ENCODE data around the gene FDXR.
A peak's percentile ranks its signal among the peaks of the same experiment; 100 is the strongest.
"Not testable (repeated sequence)": the region's sequence is repeated elsewhere in the genome, so short reads cannot be mapped to it uniquely, and the experiment has no call there.

FDXR gene

DNA sequence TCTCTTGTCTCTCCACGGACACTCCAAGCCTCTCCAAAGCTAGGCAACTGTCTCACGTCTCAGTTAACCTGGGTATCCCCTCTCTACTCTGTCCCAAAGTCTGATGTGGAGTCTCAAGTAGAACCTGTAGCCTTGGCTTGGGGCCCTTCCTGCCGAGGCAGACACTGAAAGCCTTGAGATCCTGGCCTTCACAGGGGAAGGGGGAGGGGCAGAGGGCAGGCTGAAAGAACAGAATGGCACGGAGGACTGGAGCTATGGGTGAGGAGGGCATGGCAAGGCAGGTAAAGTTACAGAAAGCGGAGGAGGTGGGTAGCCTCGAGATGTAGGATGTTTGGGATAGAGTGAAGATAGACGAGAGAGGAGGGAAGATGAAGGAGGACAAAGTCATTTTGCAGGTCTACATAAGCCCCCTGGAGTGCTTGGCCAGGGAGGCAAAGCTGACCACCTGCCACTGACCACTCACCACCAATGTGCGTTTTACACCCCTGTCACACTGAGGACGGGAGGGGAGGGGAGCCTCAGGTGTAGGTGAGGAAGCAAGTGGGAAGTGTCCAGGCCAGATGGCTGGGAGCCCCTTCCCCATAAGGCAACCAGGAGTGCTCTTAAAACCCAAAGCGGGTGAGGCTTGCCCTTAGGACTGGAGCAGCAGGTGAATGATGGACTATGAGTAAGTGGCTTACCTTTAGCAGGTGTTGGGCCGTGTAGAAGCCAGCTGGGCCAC, 1.3 kb downstream of the FDXR start:
- no peak for DNase-seq (ENCODE audit: low read depth)

DNA sequence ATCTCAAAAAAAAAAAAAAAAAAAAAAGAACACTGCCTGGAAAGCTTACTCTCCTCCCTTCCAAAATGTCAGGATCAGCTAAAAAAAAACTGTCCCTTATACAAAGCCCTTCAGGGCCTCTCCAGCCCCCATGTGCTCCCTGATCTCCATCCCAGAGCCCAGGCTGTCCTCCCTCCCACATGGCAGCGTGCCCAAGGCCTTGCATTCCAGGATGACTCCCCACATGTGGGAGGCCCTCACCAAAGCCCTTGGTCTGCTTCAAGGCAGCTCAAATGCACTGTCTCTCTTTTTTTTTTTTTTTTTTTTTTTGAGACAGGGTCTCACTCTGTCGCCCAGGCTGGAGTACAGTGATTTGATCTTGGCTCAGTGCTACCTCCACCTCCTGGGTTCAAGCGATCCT, 2.3 kb downstream of the FDXR start:
- no peak for DNase-seq (ENCODE audit: low read depth)

DNA sequence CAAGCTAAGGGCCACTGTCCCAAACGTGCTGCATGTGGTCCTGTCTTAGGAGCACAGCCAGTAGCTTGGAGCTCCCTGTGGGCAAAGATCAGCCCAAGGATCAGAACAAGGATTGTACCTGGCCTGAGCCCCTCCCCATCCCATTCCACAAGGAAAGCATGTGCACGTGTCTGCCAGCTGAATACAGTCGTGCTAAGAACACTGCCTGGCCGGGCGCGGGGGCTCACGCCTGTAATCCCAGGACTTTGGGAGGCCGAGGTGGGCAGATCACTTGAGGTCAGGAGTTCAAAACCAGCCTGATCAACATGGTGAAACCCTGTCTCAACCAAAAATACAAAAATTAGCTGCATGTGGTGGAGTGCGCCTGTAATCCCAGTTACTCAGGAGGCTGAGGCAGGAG, 2.8 kb downstream of the FDXR start:
- DNase-seq (ENCODE audit: low read depth), result not testable (repeated sequence)

DNA sequence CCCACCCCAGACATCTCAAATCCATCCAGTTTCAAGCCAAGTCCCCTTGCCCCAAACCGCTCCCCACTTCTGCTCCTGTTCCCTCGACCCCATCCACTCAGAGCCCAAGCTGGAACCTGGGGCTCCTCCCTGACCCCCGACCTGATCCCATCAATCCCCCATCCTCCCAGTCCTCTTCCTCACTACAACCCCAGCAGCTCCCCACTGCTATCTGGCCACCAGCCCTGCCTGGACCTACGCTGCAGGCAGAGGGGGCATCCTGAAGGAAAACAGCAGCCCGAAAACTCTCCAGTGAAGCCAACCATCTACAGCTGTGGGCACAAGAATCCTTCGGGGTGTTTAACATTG, 3.9 kb downstream of the FDXR start:
- no peak for DNase-seq (ENCODE audit: low read depth)

DNA sequence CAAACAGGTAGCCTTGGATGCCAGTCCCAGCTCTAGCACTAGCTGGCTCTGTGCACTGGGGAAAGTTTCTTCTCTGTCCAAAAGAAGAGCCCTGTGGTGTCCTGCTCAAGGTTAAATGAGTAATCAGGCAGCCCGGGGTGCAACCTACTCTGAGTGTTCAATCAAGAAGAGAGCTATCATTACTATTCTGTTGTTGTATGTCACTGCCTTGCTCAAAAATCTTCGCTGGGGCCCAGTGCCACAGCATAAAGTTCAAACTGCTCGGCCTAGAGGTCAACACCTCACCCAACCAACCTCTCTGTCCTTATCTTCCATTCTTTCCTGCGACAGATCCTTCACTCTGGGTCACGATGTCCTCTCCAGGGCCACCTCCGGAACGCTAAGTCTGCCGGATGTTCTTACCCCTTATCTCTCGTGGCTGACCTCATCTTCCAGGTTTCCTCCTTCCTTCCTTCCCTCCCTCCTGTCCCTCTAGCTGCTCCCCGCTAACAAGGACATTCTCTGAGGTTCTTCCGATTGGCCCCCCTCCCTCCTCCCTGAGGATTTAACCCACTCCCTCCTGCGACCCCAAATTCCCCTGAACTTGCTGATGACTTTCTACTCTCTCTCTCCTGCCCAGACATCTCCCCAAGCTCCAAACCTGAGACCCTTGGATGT, 4.4 kb downstream of the FDXR start:
- DNase-seq (ENCODE audit: low read depth), result no peak

DNA sequence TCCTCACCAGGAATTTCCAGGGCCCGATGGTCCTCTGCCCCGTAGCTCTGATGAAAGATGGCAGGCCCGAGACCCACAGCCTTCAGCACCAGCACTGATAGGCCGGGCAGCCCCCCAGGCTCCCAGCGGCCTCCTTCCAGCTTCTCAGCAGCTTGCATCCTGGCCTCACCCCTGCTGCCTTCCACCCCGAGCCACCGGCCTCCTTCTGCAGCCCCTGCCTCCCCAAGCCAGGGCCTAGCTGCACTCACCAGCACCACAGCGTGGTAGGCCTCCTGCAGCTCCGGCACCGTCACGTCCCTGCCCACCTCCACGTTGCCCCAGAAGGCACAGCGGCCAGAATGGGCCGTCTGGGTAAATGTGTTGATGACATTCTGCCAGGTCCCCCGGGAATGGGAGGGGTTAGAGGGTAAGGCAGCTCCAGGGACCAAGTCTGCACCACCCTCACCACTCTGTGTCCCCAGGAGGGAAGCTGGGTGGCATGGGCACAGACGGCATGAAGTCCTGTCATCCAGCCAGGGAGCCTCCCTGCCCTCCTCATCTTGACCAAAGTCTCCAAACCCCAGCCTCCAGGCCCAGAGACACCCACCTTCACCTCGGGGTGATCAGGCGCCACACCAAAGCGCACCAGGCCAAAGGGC, 6.5 kb downstream of the FDXR start:
- no peak for DNase-seq (ENCODE audit: low read depth)

- DNase-seq (ENCODE audit: low read depth), result no peak
Observed at GRCh38 chr17:74865504-74866197, 7.1 kb downstream of the FDXR start.

- peak; percentile 45 for DNase-seq (ENCODE audit: low read depth)
Observed at GRCh38 chr17:74864866-74865395, 7.9 kb downstream of the FDXR start.

DNA sequence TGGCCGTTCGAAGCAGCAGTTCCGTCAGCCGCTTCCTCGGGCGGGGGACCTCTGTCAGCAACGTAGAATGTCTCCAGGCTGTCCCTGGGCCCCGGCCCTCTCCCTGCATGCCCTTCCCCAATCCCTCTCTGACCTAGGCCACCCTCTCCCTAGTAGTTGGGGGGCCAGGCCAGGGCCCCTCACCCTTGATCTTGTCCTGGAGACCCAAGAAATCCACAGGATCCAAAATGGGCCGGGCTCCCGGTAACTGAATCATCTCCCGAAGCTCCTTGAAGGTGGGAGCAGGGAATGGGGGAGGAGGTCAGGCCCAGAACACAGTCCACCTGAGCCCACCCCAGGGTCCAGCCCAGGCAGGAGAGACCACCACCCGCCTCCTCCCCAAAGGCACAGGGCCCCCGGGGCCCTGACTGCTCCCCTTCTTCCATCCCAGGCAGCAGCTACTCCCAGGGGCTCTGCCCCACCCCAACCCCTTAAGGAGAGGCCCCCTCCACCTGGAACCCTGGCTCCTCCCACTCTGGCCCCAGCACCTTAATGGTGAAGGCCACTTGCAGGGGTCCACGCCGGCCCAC, 8.4 kb downstream of the FDXR start:
- DNase-seq (ENCODE audit: low read depth), result no peak

DNA sequence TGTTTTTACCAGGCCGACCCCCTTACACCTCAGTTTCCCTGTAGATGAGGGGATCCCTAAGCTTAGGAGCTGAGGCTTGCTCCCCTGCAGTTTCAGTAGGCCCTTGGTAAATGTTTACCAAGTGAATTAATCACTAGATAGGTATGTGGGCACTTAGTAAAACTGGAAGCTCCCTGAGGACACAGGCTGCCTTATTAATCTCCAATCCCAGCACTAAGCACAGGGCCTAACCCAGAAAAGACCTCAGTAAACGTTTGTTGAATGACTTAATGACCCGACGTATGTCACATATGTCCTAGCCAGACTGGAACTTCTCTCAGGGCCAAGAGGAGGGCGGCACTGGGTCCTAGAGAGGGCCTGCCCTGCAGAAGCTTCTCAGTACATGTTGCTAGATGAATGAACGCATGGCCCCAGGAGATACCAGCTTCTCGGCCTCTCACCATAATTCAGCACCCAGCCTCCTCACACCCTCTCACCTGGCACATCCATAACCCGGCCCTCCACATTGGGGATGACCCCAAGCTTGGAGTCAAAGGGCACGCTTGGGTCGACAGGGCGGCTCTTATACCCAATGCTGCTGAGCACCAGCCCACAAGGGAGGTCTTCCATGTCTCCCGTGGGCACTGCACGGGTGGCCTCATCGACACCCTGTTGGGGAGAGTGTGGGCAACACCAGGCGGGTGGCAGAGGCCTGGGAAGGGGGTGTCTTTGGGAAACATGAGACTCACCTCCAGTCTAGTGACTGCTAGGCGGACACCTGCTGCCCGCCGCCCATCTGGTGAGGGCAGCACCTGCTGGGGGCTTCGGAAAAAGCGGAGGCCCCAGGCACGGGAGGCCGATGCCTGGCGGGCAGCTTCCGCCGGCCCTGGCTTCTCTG, 9.1 kb downstream of the FDXR start:
- no peak for DNase-seq (ENCODE audit: low read depth)

DNA sequence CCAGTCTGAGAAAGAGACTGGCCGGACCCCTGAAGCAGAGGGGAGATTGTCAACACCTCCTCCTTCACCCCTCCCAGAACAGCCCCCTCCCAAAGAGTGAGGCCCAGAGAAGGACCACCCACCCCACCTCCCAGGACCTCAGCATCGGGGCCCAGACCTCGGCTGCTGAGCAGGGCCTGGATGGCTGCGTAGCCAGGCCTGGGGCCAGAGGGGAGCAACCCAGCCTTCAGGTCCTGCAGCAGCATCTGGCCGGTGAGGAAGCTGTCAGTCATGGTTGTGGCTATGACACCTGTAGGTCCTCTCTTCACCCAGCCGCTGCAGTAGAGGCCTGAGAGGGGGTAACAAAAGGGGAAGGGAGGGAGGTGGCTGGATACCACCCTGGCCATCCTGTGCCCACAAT, 9.9 kb downstream of the FDXR start:
- DNase-seq (ENCODE audit: low read depth), result no peak

DNA sequence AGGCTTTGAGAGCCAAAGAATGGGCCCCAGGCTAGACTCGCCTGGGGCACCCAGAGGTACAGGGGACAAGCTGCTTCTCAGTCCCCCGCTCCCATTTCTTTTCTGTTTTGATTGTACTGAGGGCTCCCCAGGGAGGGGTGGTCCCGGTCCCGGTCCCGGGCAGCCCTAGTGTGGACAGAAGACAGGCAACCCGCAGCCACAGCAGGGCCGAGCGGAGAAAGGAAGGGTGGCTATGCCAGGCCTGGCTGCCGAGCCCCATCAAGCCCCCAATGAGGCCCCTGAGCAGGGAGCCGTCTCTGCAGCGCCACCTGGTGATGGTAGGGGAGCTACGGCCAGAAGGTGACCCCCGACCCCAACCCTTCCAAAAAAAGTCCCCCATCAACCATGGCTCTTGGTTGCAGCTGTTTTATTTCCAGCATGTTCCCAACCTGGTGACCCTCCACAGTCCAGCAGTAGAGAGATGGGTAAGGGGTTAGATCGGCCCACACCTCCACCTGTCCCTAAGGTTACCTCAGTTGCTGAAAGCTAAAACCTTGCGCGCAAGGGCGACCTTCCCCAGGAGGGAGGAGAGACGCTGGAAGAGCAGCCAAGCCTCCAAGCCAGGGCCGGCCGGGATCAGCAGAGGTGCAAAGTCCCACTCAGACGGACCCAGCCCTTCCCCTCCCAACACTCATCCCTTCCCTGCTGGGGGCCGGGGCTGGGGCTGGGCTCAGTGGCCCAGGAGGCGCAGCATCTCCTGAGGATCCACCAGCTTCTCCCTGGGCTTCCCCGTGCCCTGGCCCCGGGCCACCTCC, 10.5 kb downstream of the FDXR start:
- peak; percentile 33 for DNase-seq (ENCODE audit: low read depth)

- DNase-seq (ENCODE audit: low read depth), result no peak
Observed at GRCh38 chr17:74861662-74862107, 11.1 kb downstream of the FDXR start.

DNA sequence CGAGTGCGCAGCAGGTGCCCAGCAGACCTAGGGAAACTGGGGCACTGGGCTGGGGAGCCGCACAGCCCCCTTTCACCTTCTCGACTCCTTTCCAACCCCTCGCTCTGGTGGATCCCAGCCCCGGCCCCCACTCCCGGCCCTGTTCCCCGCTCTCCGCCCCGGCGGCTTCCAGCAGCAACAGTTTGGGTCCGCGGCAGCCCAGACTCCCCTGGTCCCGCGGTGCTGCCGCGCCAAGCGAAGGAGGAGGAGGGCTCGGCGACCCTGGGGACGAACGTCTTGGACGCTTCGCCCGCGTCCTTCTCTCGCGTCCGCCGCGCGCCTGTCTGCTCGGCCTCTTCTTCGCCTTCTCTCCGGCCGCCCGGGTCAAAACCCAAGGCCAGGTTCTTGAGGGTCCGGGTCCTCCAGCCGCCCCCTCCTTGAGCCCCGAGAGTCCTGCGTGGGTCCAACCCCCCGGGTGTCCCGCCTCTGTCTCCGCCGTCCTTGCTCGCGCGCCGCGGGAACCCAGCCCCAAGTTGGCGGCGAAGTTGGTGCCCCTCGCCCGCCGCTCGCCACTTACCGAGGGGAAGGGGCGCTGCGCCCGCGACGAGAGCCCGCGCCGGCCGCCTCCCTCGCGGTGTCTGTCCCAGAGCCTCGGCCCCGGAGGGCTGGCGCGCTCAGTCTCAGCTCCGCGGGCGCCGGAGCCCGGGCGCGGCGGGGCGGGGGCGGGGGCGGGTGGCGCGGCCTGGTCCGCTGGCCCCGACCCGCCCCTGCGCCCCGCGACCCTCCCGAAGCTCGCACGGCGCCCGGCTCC, 11.7 kb downstream of the FDXR start:
- DNase-seq (ENCODE audit: low read depth), result no peak

DNA sequence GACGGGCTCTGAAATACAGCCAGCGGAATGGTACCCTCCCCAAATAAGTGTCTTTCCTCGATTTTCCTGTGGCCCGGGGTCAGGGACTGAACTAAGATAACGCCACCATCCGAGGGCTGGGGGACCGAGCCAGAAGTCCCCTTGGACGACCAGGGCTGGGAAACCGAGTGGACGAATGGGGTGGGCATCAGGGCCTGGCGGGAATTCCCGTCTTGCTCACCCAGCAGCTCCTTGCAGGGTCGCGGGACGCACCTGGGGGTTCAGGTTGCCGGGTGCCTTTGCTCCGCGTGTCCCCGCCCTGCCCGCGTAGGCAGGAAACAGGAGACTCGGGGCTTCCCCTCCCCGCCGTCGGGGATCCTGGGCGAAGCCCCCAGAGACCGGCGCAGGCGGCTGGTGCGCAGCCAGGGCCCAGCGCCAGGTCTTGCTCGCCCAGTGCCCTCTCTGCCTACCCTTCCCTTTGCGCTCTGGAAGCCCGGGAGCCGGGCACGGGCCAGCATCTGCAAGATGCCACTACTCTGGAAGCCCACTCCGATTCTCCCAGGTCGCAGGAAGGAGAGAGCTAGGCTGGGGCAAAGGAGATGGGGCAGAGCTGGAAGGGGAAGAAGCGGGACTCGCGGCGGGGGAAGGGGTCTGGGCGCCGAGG, 12.4 kb downstream of the FDXR start:
- no peak for DNase-seq (ENCODE audit: low read depth)

GRCh38 chr17:74859459-74860228, 13.2 kb downstream of the FDXR start, which contains the start of gene GRIN2C:
GRIN2C (minus strand) TSS chr17:74859885; CDS start chr17:74855092, 4,793 bp downstream.
- no peak for DNase-seq (ENCODE audit: low read depth)

DNA sequence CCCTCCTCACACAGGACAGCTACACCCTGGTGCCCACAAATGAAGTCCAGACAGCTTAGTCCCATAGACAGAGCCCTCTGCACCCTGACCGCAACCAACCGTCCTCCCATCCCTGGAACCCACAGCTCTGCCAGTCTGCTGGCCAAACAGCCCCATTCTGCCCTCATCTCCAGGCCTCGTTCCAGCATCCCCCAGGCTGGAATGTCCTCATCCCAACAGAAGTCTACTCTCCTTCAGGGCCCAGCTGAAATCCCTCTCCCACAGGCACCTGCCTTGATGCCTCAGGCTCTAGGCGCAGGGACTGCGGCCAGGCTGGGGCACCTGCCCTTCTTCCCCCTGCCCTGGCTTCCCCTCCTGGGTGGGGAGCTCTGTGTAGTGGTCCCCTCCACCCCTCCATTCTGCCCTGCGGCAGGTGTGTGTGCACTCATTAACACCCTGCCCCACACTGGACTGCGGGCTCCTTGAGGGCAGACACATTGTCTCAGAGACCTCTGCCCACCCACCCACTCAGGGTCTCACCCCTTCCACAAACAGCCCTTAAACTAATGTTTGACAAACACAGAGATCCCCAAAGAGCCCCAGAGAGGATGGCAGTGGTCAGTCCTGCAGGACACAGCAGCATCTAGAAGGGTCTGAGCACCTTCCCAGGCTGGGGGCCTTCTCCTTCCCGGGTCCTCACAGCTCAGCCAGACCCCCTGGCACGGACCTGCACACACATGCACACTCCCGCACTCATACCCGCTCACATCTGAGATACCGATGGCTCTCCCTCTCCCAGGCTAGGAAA, 13.9 kb downstream of the FDXR start:
- DNase-seq (ENCODE audit: low read depth), result no peak

Data from stimulated activated CD8-positive, alpha-beta memory T cell treated with anti-CD3 and anti-CD28 coated beads, Interleukin-12 subunit alpha, Interleukin-12 subunit beta, amount 100 ng/mL, for 4 hours (primary cell).